HG03066 (cell line): Measurements from ENCODE around the gene GOLGA8T.
"Not testable (repeated sequence)": the region's sequence is repeated elsewhere in the genome, so short reads cannot be mapped to it uniquely, and the experiment has no call there.

ENCODE experiments used
- ATAC-seq: cut with Tn5 transposase; IDR thresholded peaks from one replicate; pipeline ENCODE4 v1.9.1; 2021; ENCODE audit warnings: low read depth; ENCODE audit not compliant: unreplicated experiment

Gene GOLGA8T

GRCh38 chr15:30191143-30191542, 56.3 kb downstream of the GOLGA8T start:
- ATAC-seq: not testable (repeated sequence)

- ATAC-seq: not testable (repeated sequence)
These were observed 56.8 kb downstream of the GOLGA8T start for GRCh38 chr15:30191639-30192038.

- ATAC-seq: not testable (repeated sequence)
These were observed 57.4 kb downstream of the GOLGA8T start for GRCh38 chr15:30192119-30192745.

GRCh38 chr15:30192892-30193291, 58.0 kb downstream of the GOLGA8T start:
- not testable (repeated sequence) for ATAC-seq
